GM18867 (cell line): Measurements from ENCODE around the gene GRID2.

Source experiments
- ATAC-seq: cut with Tn5 transposase; IDR thresholded peaks from one replicate; pipeline ENCODE4 v1.9.1; 2021; ENCODE audit warnings: mild to moderate bottlenecking, moderate library complexity; ENCODE audit not compliant: unreplicated experiment

Gene GRID2

GRCh38 chr4:93178279-93178678 lies 874.5 kb downstream of the GRID2 start:
- no peak for ATAC-seq

GRCh38 chr4:93179044-93179443 lies 875.3 kb downstream of the GRID2 start:
- ATAC-seq, result no peak

- ATAC-seq, result no peak
Measured at GRCh38 chr4:93182722-93183121, 879.0 kb downstream of the GRID2 start.

- ATAC-seq, result no peak
Measured at GRCh38 chr4:93183576-93183975, 879.8 kb downstream of the GRID2 start.

- no peak for ATAC-seq
Measured at GRCh38 chr4:93184053-93184452, 880.3 kb downstream of the GRID2 start.

- ATAC-seq, result no peak
Measured at GRCh38 chr4:93186846-93187245, 883.1 kb downstream of the GRID2 start.

- ATAC-seq, result no peak
Measured at GRCh38 chr4:93187466-93187865, 883.7 kb downstream of the GRID2 start.

GRCh38 chr4:93187892-93188291 lies 884.1 kb downstream of the GRID2 start:
- ATAC-seq, result no peak

- ATAC-seq, result no peak
Measured at GRCh38 chr4:93199492-93199891, 895.7 kb downstream of the GRID2 start.

- ATAC-seq, result no peak
Measured at GRCh38 chr4:93201471-93202096, 897.8 kb downstream of the GRID2 start.

GRCh38 chr4:93203708-93204107 lies 899.9 kb downstream of the GRID2 start:
- peak; percentile 47 for ATAC-seq

- ATAC-seq, result no peak
Measured at GRCh38 chr4:93212250-93212649, 908.5 kb downstream of the GRID2 start.

GRCh38 chr4:93216646-93217045 lies 912.9 kb downstream of the GRID2 start:
- ATAC-seq, result no peak

GRCh38 chr4:93217431-93217830 lies 913.7 kb downstream of the GRID2 start:
- ATAC-seq, result no peak

- ATAC-seq, result no peak
Measured at GRCh38 chr4:93221771-93222170, 918.0 kb downstream of the GRID2 start.

GRCh38 chr4:93228021-93228420 lies 924.3 kb downstream of the GRID2 start:
- ATAC-seq, result no peak

GRCh38 chr4:93232883-93233282 lies 929.1 kb downstream of the GRID2 start:
- no peak for ATAC-seq

GRCh38 chr4:93237521-93237920 lies 933.8 kb downstream of the GRID2 start:
- no peak for ATAC-seq

- no peak for ATAC-seq
Measured at GRCh38 chr4:93243262-93243661, 939.5 kb downstream of the GRID2 start.

- no peak for ATAC-seq
Measured at GRCh38 chr4:93261207-93261606, 957.4 kb downstream of the GRID2 start.

- ATAC-seq, result no peak
Measured at GRCh38 chr4:93263166-93263565, 959.4 kb downstream of the GRID2 start.

GRCh38 chr4:93267747-93268146 lies 964.0 kb downstream of the GRID2 start:
- ATAC-seq, result no peak

GRCh38 chr4:93285346-93285745 lies 981.6 kb downstream of the GRID2 start:
- ATAC-seq, result no peak
